8988T (cell line): ENCODE measurements around the gene LAMB4.

Source experiments
- DNase-seq: peaks from one replicate; pipeline ENCODE4 v3.0.0; 2011

Gene LAMB4

GRCh38 chr7:108078691-108079090 lies 51.5 kb downstream of the LAMB4 start:
- DNase-seq = no peak

- no peak for DNase-seq
Observed at GRCh38 chr7:108078211-108078673, 51.9 kb downstream of the LAMB4 start.

GRCh38 chr7:108077709-108078108 lies 52.5 kb downstream of the LAMB4 start:
- DNase-seq = no peak

- no peak for DNase-seq
Observed at GRCh38 chr7:108076156-108076555, 54.0 kb downstream of the LAMB4 start.

GRCh38 chr7:108073305-108074070 lies 56.7 kb downstream of the LAMB4 start:
- DNase-seq = no peak

GRCh38 chr7:108072739-108073138 lies 57.4 kb downstream of the LAMB4 start:
- no peak for DNase-seq

- no peak for DNase-seq
Observed at GRCh38 chr7:108072116-108072515, 58.0 kb downstream of the LAMB4 start.

- no peak for DNase-seq
Observed at GRCh38 chr7:108071551-108071950, 58.6 kb downstream of the LAMB4 start.

GRCh38 chr7:108069646-108070045 lies 60.5 kb downstream of the LAMB4 start:
- no peak for DNase-seq

- no peak for DNase-seq
Observed at GRCh38 chr7:108067844-108068243, 62.3 kb downstream of the LAMB4 start.

GRCh38 chr7:108066486-108066885 lies 63.7 kb downstream of the LAMB4 start:
- DNase-seq = no peak

- no peak for DNase-seq
Observed at GRCh38 chr7:108063520-108063933, 66.6 kb downstream of the LAMB4 start.

- no peak for DNase-seq
Observed at GRCh38 chr7:108062250-108063014, 67.7 kb downstream of the LAMB4 start.

- no peak for DNase-seq
Observed at GRCh38 chr7:108059526-108059925, 70.6 kb downstream of the LAMB4 start.

GRCh38 chr7:108057951-108058481 lies 72.1 kb downstream of the LAMB4 start:
- no peak for DNase-seq

GRCh38 chr7:108055611-108056021 lies 74.5 kb downstream of the LAMB4 start:
- no peak for DNase-seq

- DNase-seq = no peak
Observed at GRCh38 chr7:108054537-108054936, 75.6 kb downstream of the LAMB4 start.

- DNase-seq = no peak
Observed at GRCh38 chr7:108053250-108053649, 76.9 kb downstream of the LAMB4 start.

- no peak for DNase-seq
Observed at GRCh38 chr7:108051454-108051853, 78.7 kb downstream of the LAMB4 start.

- DNase-seq = no peak
Observed at GRCh38 chr7:108049962-108050361, 80.2 kb downstream of the LAMB4 start.

- DNase-seq = no peak
Observed at GRCh38 chr7:108048422-108048821, 81.7 kb downstream of the LAMB4 start.

- no peak for DNase-seq
Observed at GRCh38 chr7:108046952-108047506, 83.1 kb downstream of the LAMB4 start.

- DNase-seq = no peak
Observed at GRCh38 chr7:108045669-108046068, 84.5 kb downstream of the LAMB4 start.

- no peak for DNase-seq
Observed at GRCh38 chr7:108045154-108045553, 85.0 kb downstream of the LAMB4 start.
